Vagina (tissue), 2 donors: ENCODE results near the gene CDK6.

Source experiments
- POLR2AphosphoS5 ChIP-seq, 2 donors: sonication (generic); formaldehyde crosslinking; IDR thresholded peaks; one replicate each; pipeline ENCODE4 v1.9.0; 2017; ENCODE audit warnings: antibody characterized with exemption in 2 of 2, mild to moderate bottlenecking in 2 of 2, low read depth in 1 of 2; ENCODE audit not compliant: insufficient read depth in 1 of 2
- TF ChIP-seq, protein P1 (sequence below), 3 experiments: fragments of 450-650 bp in 2 of 3; fragments of 200-600 bp in 1 of 3; sonication (generic) in 1 of 3; IDR thresholded peaks; one replicate each; pipeline ENCODE4 v1.5.1; 2017 to 2019; ENCODE audit warnings: antibody characterized with exemption in 3 of 3, mild to moderate bottlenecking in 2 of 3, moderate library complexity in 2 of 3

DNA sequence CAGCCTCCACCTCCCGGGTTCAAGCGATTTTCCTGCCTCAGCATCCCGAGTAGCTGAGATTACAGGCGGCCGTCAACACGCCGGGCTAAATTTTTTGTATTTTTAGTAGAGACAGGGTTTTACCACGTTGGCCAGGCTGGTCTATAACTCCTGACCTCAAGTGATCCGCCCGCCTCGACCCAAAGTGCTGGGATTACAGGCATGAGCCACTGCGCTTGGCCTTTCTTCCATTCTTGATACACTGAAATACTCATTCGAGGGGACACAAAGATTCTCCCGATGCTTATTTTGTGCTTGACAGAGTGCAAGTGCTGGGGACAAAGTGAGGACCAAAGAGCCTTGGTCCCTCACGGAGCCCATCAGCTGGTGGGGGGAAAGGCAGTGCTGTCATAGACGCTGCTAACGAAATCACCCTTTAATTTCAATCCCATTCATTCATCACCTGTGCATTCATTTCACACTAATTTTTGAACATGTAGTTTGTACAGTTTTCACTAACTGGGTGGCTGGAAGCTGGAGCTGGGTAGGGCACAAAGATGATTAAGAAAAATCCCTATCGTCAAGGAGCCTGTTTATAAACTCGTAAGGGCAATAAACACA, 245.6 kb downstream of the CDK6 start:
- TF ChIP-seq, protein P1, sequence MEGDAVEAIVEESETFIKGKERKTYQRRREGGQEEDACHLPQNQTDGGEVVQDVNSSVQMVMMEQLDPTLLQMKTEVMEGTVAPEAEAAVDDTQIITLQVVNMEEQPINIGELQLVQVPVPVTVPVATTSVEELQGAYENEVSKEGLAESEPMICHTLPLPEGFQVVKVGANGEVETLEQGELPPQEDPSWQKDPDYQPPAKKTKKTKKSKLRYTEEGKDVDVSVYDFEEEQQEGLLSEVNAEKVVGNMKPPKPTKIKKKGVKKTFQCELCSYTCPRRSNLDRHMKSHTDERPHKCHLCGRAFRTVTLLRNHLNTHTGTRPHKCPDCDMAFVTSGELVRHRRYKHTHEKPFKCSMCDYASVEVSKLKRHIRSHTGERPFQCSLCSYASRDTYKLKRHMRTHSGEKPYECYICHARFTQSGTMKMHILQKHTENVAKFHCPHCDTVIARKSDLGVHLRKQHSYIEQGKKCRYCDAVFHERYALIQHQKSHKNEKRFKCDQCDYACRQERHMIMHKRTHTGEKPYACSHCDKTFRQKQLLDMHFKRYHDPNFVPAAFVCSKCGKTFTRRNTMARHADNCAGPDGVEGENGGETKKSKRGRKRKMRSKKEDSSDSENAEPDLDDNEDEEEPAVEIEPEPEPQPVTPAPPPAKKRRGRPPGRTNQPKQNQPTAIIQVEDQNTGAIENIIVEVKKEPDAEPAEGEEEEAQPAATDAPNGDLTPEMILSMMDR (IDR thresholded peaks at IDR 0.05): no peak
- TF ChIP-seq POLR2AphosphoS5 (IDR thresholded peaks at IDR 0.05; ENCODE audit: insufficient read depth in 1 of 2, low read depth in 1 of 2): no peak
